H1 (cell line): ENCODE results near the gene TSPAN17. TPM values are rescaled to one million over a fixed set of nuclear protein-coding genes. Genes with fewer than 3 reads are reported as not detected.

Experiments
- CTCF ChIA-PET: fragments of 300-600 bp; sonication (Branson Sonifier 250); formaldehyde crosslinking; loops from one replicate; lab custom pipeline; 2021; ENCODE audit not compliant: partially characterized antibody; lab: Charles Lee
- POLR2A ChIA-PET: fragments of 300-600 bp; sonication (Branson Sonifier 250); formaldehyde crosslinking; loops from one replicate; lab custom pipeline; 2021; ENCODE audit warnings: inconsistent platforms; ENCODE audit not compliant: partially characterized antibody; lab: Charles Lee
- DNase-seq, 2 experiments: peaks; one replicate each; pipeline versions ENCODE4 v3.0.0 to v3.0.0-alpha.2; 2010 to 2022; ENCODE audit warnings: low spot score in 2 of 2, low read depth in 1 of 2, mixed read lengths in 1 of 2
- FAIRE-seq: peaks from 2 replicates; lab custom pipeline; 2011; peaks lifted over from hg19 to GRCh38; lab: Jason Lieb, UNC
- H2AFZ ChIP-seq: 2 replicates; pipeline ENCODE4 v1.8.1; 2012; ENCODE audit warnings: low read length, inconsistent platforms
- H2AK5ac ChIP-seq: 2 replicates; pipeline ENCODE4 v1.6.1; 2013; ENCODE audit warnings: low read depth, low read length
- H2BK120ac ChIP-seq: replicated peaks from 2 replicates; pipeline ENCODE3; 2013; ENCODE audit warnings: low read depth, low read length, inconsistent platforms
- H2BK12ac ChIP-seq: 2 replicates; pipeline ENCODE4 v1.6.1; 2013; ENCODE audit warnings: low read depth, low read length
- H2BK15ac ChIP-seq: 2 replicates; pipeline ENCODE4 v1.6.1; 2013; ENCODE audit warnings: low read length
- H2BK20ac ChIP-seq: 2 replicates; pipeline ENCODE4 v1.6.1; 2013; ENCODE audit warnings: low read length
- H2BK5ac ChIP-seq: 2 replicates; pipeline ENCODE4 v1.6.1; 2013; ENCODE audit warnings: low read depth, low read length
- H3K14ac ChIP-seq: 2 replicates; pipeline ENCODE4 v1.6.1; 2013; ENCODE audit warnings: inconsistent platforms; ENCODE audit not compliant: insufficient read length
- H3K18ac ChIP-seq: 2 replicates; pipeline ENCODE4 v1.6.1; 2013; ENCODE audit warnings: low read length; ENCODE audit errors: extremely low read depth
- H3K23ac ChIP-seq: 2 replicates; pipeline ENCODE4 v1.6.1; 2013; ENCODE audit warnings: inconsistent platforms; ENCODE audit not compliant: insufficient read length
- H3K23me2 ChIP-seq: 2 replicates; pipeline ENCODE4 v1.6.1; 2013; ENCODE audit warnings: low read depth, low read length
- H3K27ac ChIP-seq: 2 replicates; pipeline ENCODE4 v1.6.1; 2011; ENCODE audit warnings: low read depth, low read length, inconsistent platforms
- H3K27me3 ChIP-seq, 4 experiments: replicated peaks in 1 of 4; 1 replicate in 1 of 4; 2 replicates in 3 of 4; pipeline versions ENCODE4 v1.6.1 to v1.8.1; 2011 to 2013; ENCODE audit warnings: low read length in 3 of 4, mild to moderate bottlenecking in 3 of 4, inconsistent platforms in 2 of 4, mixed read lengths in 2 of 4, moderate library complexity in 1 of 4; ENCODE audit not compliant: control insufficient read depth in 3 of 4, insufficient read depth in 3 of 4; ENCODE audit errors: extremely low read depth in 1 of 4
- H3K36me3 ChIP-seq, 4 experiments: 2 replicates each; pipeline versions ENCODE4 v1.6.1 to v1.8.1; 2011 to 2013; ENCODE audit warnings: mild to moderate bottlenecking in 4 of 4, low read length in 3 of 4, moderate library complexity in 2 of 4, control low read depth in 1 of 4, inconsistent platforms in 1 of 4; ENCODE audit not compliant: insufficient read depth in 4 of 4, control insufficient read depth in 2 of 4
- H3K4ac ChIP-seq: replicated peaks from 2 replicates; pipeline ENCODE3; 2013; ENCODE audit warnings: low read length, low read depth, mixed read lengths, inconsistent platforms; ENCODE audit not compliant: insufficient read length
- H3K4me1 ChIP-seq, 4 experiments: replicated peaks in 1 of 4; 1 replicate in 1 of 4; 2 replicates in 3 of 4; pipeline versions ENCODE4 v1.6.1 to v1.8.1; 2011 to 2013; ENCODE audit warnings: low read length in 3 of 4, inconsistent platforms in 2 of 4, mixed read lengths in 1 of 4; ENCODE audit not compliant: insufficient read depth in 4 of 4, control insufficient read depth in 3 of 4
- H3K4me2 ChIP-seq, 2 experiments: 2 replicates each; pipeline versions ENCODE4 v1.6.1 to v1.8.1; 2011 to 2013; ENCODE audit warnings: low read depth in 2 of 2, low read length in 2 of 2, control low read depth in 1 of 2, inconsistent platforms in 1 of 2, mild to moderate bottlenecking in 1 of 2; ENCODE audit not compliant: insufficient read depth in 1 of 2
- H3K4me3 ChIP-seq, 4 experiments: fragments of 200-600, 300-600 bp in 1 of 4; sonication (generic), shearing (Covaris generic), sonication (Bioruptor Twin) in 1 of 4; 2 replicates each; pipeline versions ENCODE4 v1.5.1 to v1.8.1; 2011 to 2016; ENCODE audit warnings: low read length in 4 of 4, low read depth in 3 of 4, control low read depth in 2 of 4, inconsistent platforms in 2 of 4, mild to moderate bottlenecking in 2 of 4, mixed read lengths in 1 of 4, moderate library complexity in 1 of 4; ENCODE audit not compliant: insufficient read depth in 2 of 4; ENCODE audit errors: extremely low read depth in 1 of 4
- H3K56ac ChIP-seq: replicated peaks from 2 replicates; pipeline ENCODE3; 2013; ENCODE audit warnings: low read depth, mild to moderate bottlenecking, mixed read lengths, low read length, inconsistent platforms; ENCODE audit not compliant: insufficient read length
- H3K79me1 ChIP-seq: 2 replicates; pipeline ENCODE4 v1.6.1; 2013; ENCODE audit warnings: low read depth, low read length, control low read depth
- H3K79me2 ChIP-seq, 2 experiments: 2 replicates each; pipeline versions ENCODE4 v1.6.1 to v1.8.1; 2012 to 2013; ENCODE audit warnings: low read length in 2 of 2, mild to moderate bottlenecking in 2 of 2, inconsistent platforms in 1 of 2; ENCODE audit not compliant: insufficient read depth in 2 of 2, control insufficient read depth in 1 of 2
- H3K9ac ChIP-seq, 4 experiments: replicated peaks in 1 of 4; 1 replicate in 1 of 4; 2 replicates in 3 of 4; pipeline versions ENCODE4 v1.6.1 to v1.8.1; 2011 to 2013; ENCODE audit warnings: low read depth in 3 of 4, low read length in 3 of 4, control low read depth in 2 of 4, mild to moderate bottlenecking in 2 of 4, moderate library complexity in 2 of 4, inconsistent platforms in 1 of 4; ENCODE audit errors: extremely low read depth in 1 of 4
- H3K9me3 ChIP-seq, 2 experiments: 2 replicates each; pipeline versions ENCODE4 v1.6.1 to v1.8.1; 2012 to 2013; ENCODE audit warnings: mild to moderate bottlenecking in 2 of 2, moderate library complexity in 2 of 2, control low read depth in 1 of 2, inconsistent platforms in 1 of 2, low read depth in 1 of 2, low read length in 1 of 2, mixed read lengths in 1 of 2; ENCODE audit not compliant: insufficient read depth in 2 of 2
- H4K20me1 ChIP-seq, 2 experiments: replicated peaks in 1 of 2; 2 replicates each; pipeline versions ENCODE3 to v1.8.1; 2011 to 2013; ENCODE audit warnings: inconsistent platforms in 2 of 2, low read length in 2 of 2, mild to moderate bottlenecking in 1 of 2; ENCODE audit not compliant: insufficient read depth in 2 of 2, control insufficient read depth in 1 of 2
- H4K5ac ChIP-seq: 2 replicates; pipeline ENCODE4 v1.6.1; 2013; ENCODE audit warnings: low read length, low read depth, mixed read lengths, inconsistent platforms; ENCODE audit not compliant: insufficient read length
- H4K8ac ChIP-seq: 2 replicates; pipeline ENCODE4 v1.8.0; 2013; ENCODE audit warnings: mild to moderate bottlenecking, moderate library complexity, low read length, inconsistent platforms; ENCODE audit not compliant: insufficient read depth; ENCODE audit errors: extremely low read depth
- H4K91ac ChIP-seq: replicated peaks from 2 replicates; pipeline ENCODE3; 2013; ENCODE audit warnings: low read length, mixed read lengths, inconsistent platforms; ENCODE audit not compliant: insufficient read length
- BACH1 ChIP-seq: IDR thresholded peaks from 2 replicates; pipeline ENCODE4 v1.6.1; 2012; ENCODE audit warnings: low read length, improper control_type of control experiment
- GABPA ChIP-seq: IDR thresholded peaks from 2 replicates; pipeline ENCODE4 v1.6.1; 2011; ENCODE audit warnings: mild to moderate bottlenecking, low read length, moderate library complexity, borderline replicate concordance; ENCODE audit not compliant: insufficient read depth
- SIRT6 ChIP-seq: IDR thresholded peaks from one replicate; pipeline ENCODE4 v1.7.1; 2012; ENCODE audit warnings: low read length, inconsistent platforms
- YY1 ChIP-seq: IDR thresholded peaks from 2 replicates; pipeline ENCODE4 v1.6.1; 2011; ENCODE audit warnings: low read depth, mild to moderate bottlenecking, low read length
- WGBS, 2 experiments: shearing (Covaris generic) in 1 of 2; methylation state at CpG; one replicate each; pipeline versions ENCODE4 v1.1.6 to v1.1.7; 2013 to 2015; ENCODE audit warnings: low lambda C conversion rate in 2 of 2, mixed read lengths in 2 of 2, inconsistent platforms in 1 of 2, low coverage in 1 of 2, missing lambda C conversion rate in 1 of 2; ENCODE audit not compliant: insufficient replicate concordance in 2 of 2, insufficient coverage in 1 of 2, insufficient read length in 1 of 2; ENCODE audit errors: extremely low coverage in 1 of 2, missing lambda C conversion rate in 1 of 2; 5-methylcytosine and 5-hydroxymethylcytosine counted together
- polyA plus RNA-seq, 7 experiments: library from polyadenylated mRNA; depleted of rRNA in 3 of 7; stranded (reverse) in 5 of 7; unstranded in 2 of 7; fragments of >200 nt in 5 of 7; fragments of 200-250 nt in 2 of 7; gene quantifications; 1 replicate in 5 of 7; 2 replicates in 1 of 7; 4 replicates in 1 of 7; pipeline versions ENCODE4 v1.2.1 to v1.2.3, GENCODE V29; 2011 to 2013; ENCODE audit warnings: missing spikeins in 2 of 7, mixed read lengths in 2 of 7
- total RNA-seq: library from RNA; stranded (reverse); fragmentation: NEBNext Ultra II Directional; extraction: Animal tissue kit (Norgen Biotek cat#: 25700); gene quantifications from 2 replicates; pipeline ENCODE4 v1.2.1, GENCODE V29; 2021
- TF ChIP-seq, protein P1 (sequence below): IDR thresholded peaks from 2 replicates; pipeline ENCODE4 v1.6.1; 2012; ENCODE audit warnings: inconsistent platforms
- TF ChIP-seq, protein P2 (sequence below), 3 experiments: IDR thresholded peaks; 1 replicate in 2 of 3; 2 replicates in 1 of 3; pipeline versions ENCODE4 v1.5.1 to v1.6.1; 2011; ENCODE audit warnings: low read length in 3 of 3, mild to moderate bottlenecking in 3 of 3, inconsistent platforms in 2 of 3, low read depth in 1 of 3, moderate library complexity in 1 of 3; ENCODE audit not compliant: insufficient read depth in 1 of 3; ENCODE audit errors: control extremely low read depth in 1 of 3

TSPAN17 gene
- total and polyA plus RNA-seq, 2 of the 8 experiments (the other 6 are each of a cell fraction or from before 2014, with no cell fraction given), result 41.5 to 53.7 TPM

DNA sequence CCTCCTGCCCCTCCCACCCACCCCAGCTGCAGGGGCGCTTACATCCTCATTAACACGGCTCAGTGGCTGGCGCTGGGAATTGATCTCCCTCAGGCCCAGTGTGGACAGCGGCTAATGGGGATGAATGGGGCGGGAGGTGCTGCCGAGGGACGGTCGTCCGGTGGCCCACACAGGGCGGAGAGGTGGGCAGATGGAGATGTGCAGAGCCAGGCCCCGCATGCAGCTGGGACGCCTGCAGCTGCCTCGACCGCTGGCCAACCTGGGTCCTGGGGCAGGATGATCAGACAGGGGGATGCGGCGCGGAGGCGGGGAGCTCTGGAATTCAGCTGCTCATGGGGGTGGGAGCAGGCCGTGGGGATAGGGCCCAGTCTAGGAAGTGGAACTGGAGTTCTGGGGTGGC, 17.6 kb downstream of the TSPAN17 start:
- Histone ChIP-seq H2BK12ac (peak overlapping the region; percentile 68; the same call in 1 of the 2 replicates), H3K27ac (no peak overlapping the region), H3K23ac (no peak overlapping the region), H3K18ac (peak overlapping the region; percentile 60; the same call in 1 of the 2 replicates), H4K20me1 (no peaks in the 10 kb centered on the region), H3K23me2 (no peaks in the 10 kb centered on the region; the same call in 1 of the 2 replicates), H3K27me3 (no peaks in the 10 kb centered on the region), H4K8ac (peak overlapping the region; percentile 19), H3K79me2 (no peaks in the 10 kb centered on the region), H3K4me3 (no peak overlapping the region), H2AFZ (no peak overlapping the region), H3K56ac (no peak overlapping the region), H3K4ac (no peak overlapping the region), H2AK5ac (no peak overlapping the region), H2BK20ac (peak overlapping the region; percentile 73; the same call in 1 of the 2 replicates), H3K79me1 (no peaks in the 10 kb centered on the region), H3K14ac (no peak overlapping the region), H2BK5ac (no peak overlapping the region; the same call in 1 of the 2 replicates), H3K9me3 (no peaks in the 10 kb centered on the region), H2BK15ac (no peak overlapping the region; the same call in 1 of the 2 replicates), H4K91ac (no peak overlapping the region), H2BK120ac (no peak overlapping the region), H3K4me1 (peaks cover 0 to 12% (median 8%) of the 10 kb centered on the region in 4 experiments; a peak in 6 of 7 replicates), H4K5ac (no peak overlapping the region), H3K36me3 (no peaks in the 10 kb centered on the region), H3K4me2 (no peak overlapping the region; a peak in 1 of 4 replicates), H3K9ac (no peak overlapping the region)
- ChIA-PET CTCF (interaction anchor here (0.6 to 35.1 kb wide), 15 partner anchors 17 to 659 kb away, joined by 3 to 859 read pairs (median 3); partner anchors contain the start of gene TSPAN17), POLR2A (interaction anchor here (1.7 kb wide), 1 partner anchor 23 kb away, joined by 5 read pairs; no protein-coding TSS in a partner anchor)
- FAIRE-seq (no peak), DNase-seq (no peak)
- TF ChIP-seq, protein P1, sequence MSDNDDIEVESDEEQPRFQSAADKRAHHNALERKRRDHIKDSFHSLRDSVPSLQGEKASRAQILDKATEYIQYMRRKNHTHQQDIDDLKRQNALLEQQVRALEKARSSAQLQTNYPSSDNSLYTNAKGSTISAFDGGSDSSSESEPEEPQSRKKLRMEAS, result 0 out of 2 replicates have a peak, but pooled peaks have one; percentile 2
- TF ChIP-seq BACH1 (no peak), GABPA (no peak), YY1 (no peak), SIRT6 (no peak)
- TF ChIP-seq, protein P2, sequence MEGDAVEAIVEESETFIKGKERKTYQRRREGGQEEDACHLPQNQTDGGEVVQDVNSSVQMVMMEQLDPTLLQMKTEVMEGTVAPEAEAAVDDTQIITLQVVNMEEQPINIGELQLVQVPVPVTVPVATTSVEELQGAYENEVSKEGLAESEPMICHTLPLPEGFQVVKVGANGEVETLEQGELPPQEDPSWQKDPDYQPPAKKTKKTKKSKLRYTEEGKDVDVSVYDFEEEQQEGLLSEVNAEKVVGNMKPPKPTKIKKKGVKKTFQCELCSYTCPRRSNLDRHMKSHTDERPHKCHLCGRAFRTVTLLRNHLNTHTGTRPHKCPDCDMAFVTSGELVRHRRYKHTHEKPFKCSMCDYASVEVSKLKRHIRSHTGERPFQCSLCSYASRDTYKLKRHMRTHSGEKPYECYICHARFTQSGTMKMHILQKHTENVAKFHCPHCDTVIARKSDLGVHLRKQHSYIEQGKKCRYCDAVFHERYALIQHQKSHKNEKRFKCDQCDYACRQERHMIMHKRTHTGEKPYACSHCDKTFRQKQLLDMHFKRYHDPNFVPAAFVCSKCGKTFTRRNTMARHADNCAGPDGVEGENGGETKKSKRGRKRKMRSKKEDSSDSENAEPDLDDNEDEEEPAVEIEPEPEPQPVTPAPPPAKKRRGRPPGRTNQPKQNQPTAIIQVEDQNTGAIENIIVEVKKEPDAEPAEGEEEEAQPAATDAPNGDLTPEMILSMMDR (IDR thresholded peaks at IDR 0.05; ENCODE audit: control extremely low read depth in 1 of 3, insufficient read depth in 1 of 3, low read depth in 1 of 3, low read length in 3 of 3), result no peak
- 79% methylated on average over 17 of the region's 19 CpGs; no CpG with 5 or more reads in 1 of the 2 experiments for WGBS, 2 experiments
